ENCODE data around the gene PARD6A. TPM values are rescaled to one million over a fixed set of nuclear protein-coding genes. Genes with fewer than 3 reads are reported as not detected.

PARD6A gene
- total and polyA plus RNA-seq, 12 donors: 1.5 to 49.1 (median 8.9) TPM

GRCh38 chr16:67708368-67708771 lies 47.6 kb downstream of the PARD6A start:
- H3K9me3 ChIP-seq (replicated peaks in 1 of 3): no peaks in the 10 kb centered on the region
- WGBS, 4 donors: 38 to 65% (median 51%) methylated on average over 2 of the region's 2 CpGs
- peak in 6 of 7 donors; percentile 57 to 73 (median 66) for DNase-seq
- H3K27me3 ChIP-seq: no peaks in the 10 kb centered on the region
- TF ChIP-seq CTCF (IDR thresholded peaks at IDR 0.05): no peak
- no peak for TF ChIP-seq POLR2A (IDR thresholded peaks at IDR 0.05)
- no peaks in the 10 kb centered on the region for H3K36me3 ChIP-seq (replicated peaks in 1 of 2)
- no peak overlapping the region for H3K4me3 ChIP-seq
- peak overlapping the region in 2 of 5 donors; percentile 3 to 31 for H3K27ac ChIP-seq
- H3K4me1 ChIP-seq (replicated peaks in 1 of 2): peaks cover 10 to 16% of the 10 kb centered on the region in 2 donors
- intact Hi-C loops (cut with DNase I): no loop called here

- no peaks in the 10 kb centered on the region for H3K27me3 ChIP-seq
- no peak overlapping the region for H3K4me3 ChIP-seq
- 83 to 100% (median 92%) methylated on average over 1 of the region's 1 CpG for WGBS, 4 donors
- intact Hi-C loops (cut with DNase I): no loop called here
- DNase-seq: peak in 4 of 7 donors; percentile 34 to 72 (median 60)
- TF ChIP-seq CTCF (IDR thresholded peaks at IDR 0.05) (no peak), POLR2A (IDR thresholded peaks at IDR 0.05) (no peak)
- H3K36me3 ChIP-seq (replicated peaks in 1 of 2): no peaks in the 10 kb centered on the region
- peaks cover 10 to 16% of the 10 kb centered on the region in 2 donors for H3K4me1 ChIP-seq (replicated peaks in 1 of 2)
- peak overlapping the region in 2 of 5 donors; percentile 3 to 31 for H3K27ac ChIP-seq
- H3K9me3 ChIP-seq (replicated peaks in 1 of 3): no peaks in the 10 kb centered on the region
Observed at GRCh38 chr16:67709050-67709449, 48.3 kb downstream of the PARD6A start.

GRCh38 chr16:67710607-67711006 lies 49.8 kb downstream of the PARD6A start:
- H3K27ac ChIP-seq: no peak overlapping the region
- H3K9me3 ChIP-seq (replicated peaks in 1 of 3): no peaks in the 10 kb centered on the region
- no peak overlapping the region for H3K4me3 ChIP-seq
- TF ChIP-seq CTCF (IDR thresholded peaks at IDR 0.05) (no peak), POLR2A (IDR thresholded peaks at IDR 0.05) (no peak)
- 91 to 94% (median 92%) methylated on average over 6 of the region's 6 CpGs for WGBS, 4 donors
- no peak for DNase-seq
- no peaks in the 10 kb centered on the region for H3K36me3 ChIP-seq (replicated peaks in 1 of 2)
- peaks cover 7 to 9% of the 10 kb centered on the region in 2 donors for H3K4me1 ChIP-seq (replicated peaks in 1 of 2)
- no peaks in the 10 kb centered on the region for H3K27me3 ChIP-seq
- intact Hi-C loops (cut with DNase I): no loop called here

Other genes starting within 250 kb of the PARD6A start
- 10 to 100 TPM in 8 of 9 donors, 1 to 10 TPM in 1; 4.2 to 30.0 (median 13.6) TPM for gene ZDHHC1, start 244.5 kb upstream of the PARD6A start, total RNA-seq
- gene ZDHHC1, start 244.5 kb upstream of the PARD6A start, polyA plus RNA-seq: 1 to 10 TPM; 1.3 to 8.5 (median 7.9) TPM
- gene HSD11B2, start 229.8 kb upstream of the PARD6A start, total RNA-seq: 10 to 100 TPM in 2 of 9 donors, 1 to 10 TPM in 6, under 1 TPM in 1; 0.69 to 12.3 (median 6.2) TPM
- gene HSD11B2, start 229.8 kb upstream of the PARD6A start, polyA plus RNA-seq: 1 to 10 TPM; 1.8 to 3.7 (median 3.5) TPM
- gene ATP6V0D1, start 179.8 kb upstream of the PARD6A start, total RNA-seq: 100 to 1,000 TPM; 114 to 244 (median 167) TPM
- 100 to 1,000 TPM in 1 of 3 donors, 10 to 100 TPM in 2; 24.1 to 186 (median 31.9) TPM for gene ATP6V0D1, start 179.8 kb upstream of the PARD6A start, polyA plus RNA-seq
- gene AGRP, start 177.4 kb upstream of the PARD6A start, total RNA-seq: 10 to 100 TPM in 4 of 9 donors, 1 to 10 TPM in 5; 3.1 to 98.1 (median 8.0) TPM
- gene AGRP, start 177.4 kb upstream of the PARD6A start, polyA plus RNA-seq: 10 to 100 TPM in 2 of 3 donors, 1 to 10 TPM in 1; 2.9 to 56.7 (median 52.0) TPM
- 100 to 1,000 TPM in 1 of 9 donors, 10 to 100 TPM in 7, 1 to 10 TPM in 1; 8.1 to 168 (median 58.8) TPM for gene RIPOR1, start 132.1 kb upstream of the PARD6A start, total RNA-seq
- 10 to 100 TPM; 19.6 to 83.5 (median 56.6) TPM for gene RIPOR1, start 132.1 kb upstream of the PARD6A start, polyA plus RNA-seq
- gene CTCF, start 98.4 kb upstream of the PARD6A start, total RNA-seq: 10 to 100 TPM; 24.8 to 53.5 (median 30.7) TPM
- gene CTCF, start 98.4 kb upstream of the PARD6A start, polyA plus RNA-seq: 10 to 100 TPM; 18.4 to 34.6 (median 27.4) TPM
- gene CARMIL2, start 15.8 kb upstream of the PARD6A start, total RNA-seq: 1 to 10 TPM in 5 of 9 donors, under 1 TPM in 4; 0.24 to 2.5 (median 1.0) TPM
- gene CARMIL2, start 15.8 kb upstream of the PARD6A start, polyA plus RNA-seq: 10 to 100 TPM in 1 of 3 donors, 1 to 10 TPM in 1, under 1 TPM in 1; 0.35 to 18.5 (median 4.1) TPM
- gene ACD, start 700 bp upstream of the PARD6A start, total RNA-seq: 10 to 100 TPM in 8 of 9 donors, 1 to 10 TPM in 1; 9.2 to 47.0 (median 18.7) TPM
- gene ACD, start 700 bp upstream of the PARD6A start, polyA plus RNA-seq: 10 to 100 TPM in 2 of 3 donors, 1 to 10 TPM in 1; 7.3 to 26.5 (median 24.3) TPM
- 10 to 100 TPM in 8 of 9 donors, 1 to 10 TPM in 1; 8.8 to 69.8 (median 18.1) TPM for gene ENKD1, start 5.8 kb downstream of the PARD6A start, total RNA-seq
- 100 to 1,000 TPM in 1 of 3 donors, 10 to 100 TPM in 1, 1 to 10 TPM in 1; 3.0 to 113 (median 72.5) TPM for gene ENKD1, start 5.8 kb downstream of the PARD6A start, polyA plus RNA-seq
- gene C16orf86, start 5.9 kb downstream of the PARD6A start, total RNA-seq: 10 to 100 TPM in 4 of 9 donors, 1 to 10 TPM in 5; 4.1 to 17.9 (median 7.8) TPM
- 10 to 100 TPM in 1 of 3 donors, 1 to 10 TPM in 1, under 1 TPM in 1; 0.57 to 14.4 (median 8.2) TPM for gene C16orf86, start 5.9 kb downstream of the PARD6A start, polyA plus RNA-seq
- gene GFOD2, start 58.4 kb downstream of the PARD6A start, total RNA-seq: 10 to 100 TPM; 14.2 to 43.5 (median 17.8) TPM
- gene GFOD2, start 58.4 kb downstream of the PARD6A start, polyA plus RNA-seq: 10 to 100 TPM; 16.0 to 16.7 (median 16.7) TPM
- gene RANBP10, start 145.6 kb downstream of the PARD6A start, total RNA-seq: 10 to 100 TPM in 7 of 9 donors, 1 to 10 TPM in 2; 9.4 to 74.1 (median 23.1) TPM
- gene RANBP10, start 145.6 kb downstream of the PARD6A start, polyA plus RNA-seq: 10 to 100 TPM; 19.1 to 45.8 (median 20.1) TPM
- 1 to 10 TPM in 8 of 9 donors, under 1 TPM in 1; 0.72 to 3.6 (median 2.1) TPM for gene TSNAXIP1, start 145.9 kb downstream of the PARD6A start, total RNA-seq
- gene TSNAXIP1, start 145.9 kb downstream of the PARD6A start, polyA plus RNA-seq: 10 to 100 TPM in 2 of 3 donors, 1 to 10 TPM in 1; 2.2 to 18.7 (median 15.7) TPM
- gene THAP11, start 181.4 kb downstream of the PARD6A start, total RNA-seq: 10 to 100 TPM; 19.9 to 85.6 (median 34.3) TPM
- gene THAP11, start 181.4 kb downstream of the PARD6A start, polyA plus RNA-seq: 1 to 10 TPM; 8.4 to 8.6 (median 8.5) TPM
- 100 to 1,000 TPM in 2 of 9 donors, 10 to 100 TPM in 7; 30.0 to 201 (median 79.5) TPM for gene NUTF2, start 186.0 kb downstream of the PARD6A start, total RNA-seq
- 100 to 1,000 TPM; 131 to 170 (median 134) TPM for gene NUTF2, start 186.0 kb downstream of the PARD6A start, polyA plus RNA-seq
- gene CENPT, start 186.7 kb downstream of the PARD6A start, total RNA-seq: 10 to 100 TPM; 18.1 to 58.6 (median 33.6) TPM
- 100 to 1,000 TPM in 2 of 3 donors, 10 to 100 TPM in 1; 15.8 to 250 (median 126) TPM for gene CENPT, start 186.7 kb downstream of the PARD6A start, polyA plus RNA-seq
- 10 to 100 TPM; 34.0 to 70.8 (median 48.8) TPM for gene EDC4, start 212.1 kb downstream of the PARD6A start, total RNA-seq
- gene EDC4, start 212.1 kb downstream of the PARD6A start, polyA plus RNA-seq: 100 to 1,000 TPM in 1 of 3 donors, 10 to 100 TPM in 2; 57.8 to 115 (median 73.3) TPM
- gene NRN1L, start 223.9 kb downstream of the PARD6A start, total RNA-seq: 10 to 100 TPM in 1 of 9 donors, 1 to 10 TPM in 2, under 1 TPM in 4, not detected in 2; 0.72 to 28.2 (median 0.92) TPM
- 1 to 10 TPM in 2 of 3 donors, under 1 TPM in 1; 0.99 to 6.8 (median 2.5) TPM for gene NRN1L, start 223.9 kb downstream of the PARD6A start, polyA plus RNA-seq
- 10 to 100 TPM; 19.9 to 43.7 (median 26.3) TPM for gene PSKH1, start 232.3 kb downstream of the PARD6A start, total RNA-seq
- gene PSKH1, start 232.3 kb downstream of the PARD6A start, polyA plus RNA-seq: 10 to 100 TPM in 2 of 3 donors, 1 to 10 TPM in 1; 9.5 to 18.2 (median 15.4) TPM

Data from adrenal gland (tissue), 12 donors.